Esophagus squamous epithelium (tissue), 5 donors: ENCODE results near the gene PTPRD. TPM values are rescaled to one million over a fixed set of nuclear protein-coding genes. Genes with fewer than 3 reads are reported as not detected.

Source experiments
- DNase-seq: peaks from one replicate; lab custom pipeline; 2025; lab: John Stamatoyannopoulos, UW
- H3K27ac ChIP-seq, 4 donors: fragments of 200-600 bp; sonication (generic); one replicate each; pipeline ENCODE4 v1.5.1; 2016 to 2019; ENCODE audit warnings: mild to moderate bottlenecking in 1 of 4
- H3K27me3 ChIP-seq, 4 donors: fragments of 200-600 bp; sonication (generic); 1 replicate in 3 of 4; 2 replicates in 1 of 4; pipeline versions ENCODE4 v1.5.1 to v1.6.0; 2017 to 2021; ENCODE audit warnings: antibody characterized with exemption in 1 of 4
- H3K36me3 ChIP-seq, 3 donors: fragments of 200-600 bp; sonication (generic); one replicate each; pipeline ENCODE4 v1.5.1; 2016 to 2019
- H3K4me1 ChIP-seq, 3 donors: fragments of 200-600 bp; sonication (generic); one replicate each; pipeline ENCODE4 v1.5.1; 2017 to 2019
- H3K4me3 ChIP-seq, 4 donors: fragments of 200-600 bp; sonication (generic); 1 replicate in 3 of 4; 2 replicates in 1 of 4; pipeline ENCODE4 v1.5.1; 2016 to 2019; ENCODE audit warnings: mild to moderate bottlenecking in 2 of 4, moderate library complexity in 1 of 4
- H3K9me3 ChIP-seq, 3 donors: fragments of 200-600 bp; sonication (generic); one replicate each; pipeline ENCODE4 v1.5.1; 2016 to 2019
- CTCF ChIP-seq, 6 experiments: fragments of 450-650 bp in 4 of 6; fragments of 200-600 bp in 2 of 6; sonication (generic) in 2 of 6; IDR thresholded peaks; one replicate each; pipeline ENCODE4 v1.5.1; 2016 to 2019; ENCODE audit warnings: antibody characterized with exemption in 6 of 6, mild to moderate bottlenecking in 4 of 6, moderate library complexity in 4 of 6
- POLR2A ChIP-seq, 4 donors: fragments of 450-650 bp; IDR thresholded peaks; one replicate each; pipeline ENCODE4 v1.6.1; 2017; ENCODE audit warnings: antibody characterized with exemption in 4 of 4, mild to moderate bottlenecking in 4 of 4, moderate library complexity in 3 of 4
- WGBS, 2 donors: methylation state at CpG; one replicate each; pipeline ENCODE4 v1.1.5; 2018; 5-methylcytosine and 5-hydroxymethylcytosine counted together
- intact Hi-C: fragments of 100-400 bp; cut with DNase I; formaldehyde crosslinking; loops from one replicate; pipeline ENCODE4 v1.15.0; 2022
- total RNA-seq, 4 donors: library from RNA; depleted of rRNA; stranded (reverse); fragments of >200 nt; gene quantifications; one replicate each; pipeline ENCODE4 v1.1.0, GENCODE V29; 2016
- donor health status: DM: yes; HTN: yes; CAD: no.

PTPRD gene
- total RNA-seq, 4 donors from 2014 or later, result 0.23 to 16.3 (median 6.6) TPM

- WGBS, 2 donors, result 82 to 88% methylated on average over 1 of the region's 1 CpG
- no peak overlapping the region for H3K27ac ChIP-seq
- intact Hi-C loops, result no loop called here
These were observed 2137.9 kb downstream of the PTPRD start for GRCh38 chr9:8474937-8475336.

GRCh38 chr9:8473244-8474020 lies 2139.4 kb downstream of the PTPRD start:
- TF ChIP-seq CTCF (IDR thresholded peaks at IDR 0.05) (no peak), POLR2A (IDR thresholded peaks at IDR 0.05) (no peak)
- Histone ChIP-seq H3K4me3 (no peak overlapping the region), H3K27ac (no peak overlapping the region), H3K36me3 (no peaks in the 10 kb centered on the region), H3K9me3 (no peaks in the 10 kb centered on the region), H3K27me3 (no peaks in the 10 kb centered on the region), H3K4me1 (no peaks in the 10 kb centered on the region)
- no peak for DNase-seq
- intact Hi-C loops, result no loop called here
- WGBS, 2 donors, result 75 to 84% methylated on average over 10 of the region's 10 CpGs

More at GRCh38 chr9:8474937-8475336, 2137.9 kb downstream of the PTPRD start:
- TF ChIP-seq POLR2A (IDR thresholded peaks at IDR 0.05), result no peak
- TF ChIP-seq CTCF (IDR thresholded peaks at IDR 0.05), result no peak
- H3K9me3 ChIP-seq, result no peaks in the 10 kb centered on the region
- no peaks in the 10 kb centered on the region for H3K4me1 ChIP-seq
- H3K4me3 ChIP-seq, result no peak overlapping the region
- H3K36me3 ChIP-seq, result no peaks in the 10 kb centered on the region
- no peak for DNase-seq
- H3K27me3 ChIP-seq, result no peaks in the 10 kb centered on the region

GRCh38 chr9:8468045-8468637 lies 2144.7 kb downstream of the PTPRD start:
- H3K27me3 ChIP-seq, result no peaks in the 10 kb centered on the region
- no peak overlapping the region for H3K27ac ChIP-seq
- no peak for DNase-seq
- TF ChIP-seq POLR2A (IDR thresholded peaks at IDR 0.05), result no peak
- no peak for TF ChIP-seq CTCF (IDR thresholded peaks at IDR 0.05)
- WGBS, 2 donors, result 71 to 74% methylated on average over 3 of the region's 3 CpGs
- intact Hi-C loops, result no loop called here
- H3K36me3 ChIP-seq, result no peaks in the 10 kb centered on the region
- H3K9me3 ChIP-seq, result no peaks in the 10 kb centered on the region
- no peaks in the 10 kb centered on the region for H3K4me1 ChIP-seq
- H3K4me3 ChIP-seq, result no peak overlapping the region

- intact Hi-C loops, result no loop called here
- 58 to 78% methylated on average over 2 of the region's 2 CpGs for WGBS, 2 donors
- no peak for DNase-seq
These were observed 2155.0 kb downstream of the PTPRD start for GRCh38 chr9:8457816-8458215.

More at GRCh38 chr9:8457816-8458215, 2155.0 kb downstream of the PTPRD start:
- Histone ChIP-seq H3K9me3 (no peaks in the 10 kb centered on the region), H3K4me1 (no peaks in the 10 kb centered on the region), H3K4me3 (no peak overlapping the region), H3K27me3 (no peaks in the 10 kb centered on the region), H3K27ac (no peak overlapping the region), H3K36me3 (no peaks in the 10 kb centered on the region)
- TF ChIP-seq CTCF (IDR thresholded peaks at IDR 0.05) (no peak), POLR2A (IDR thresholded peaks at IDR 0.05) (no peak)
